ENCODE measurements around the gene DLGAP4.

Gene DLGAP4

DNA sequence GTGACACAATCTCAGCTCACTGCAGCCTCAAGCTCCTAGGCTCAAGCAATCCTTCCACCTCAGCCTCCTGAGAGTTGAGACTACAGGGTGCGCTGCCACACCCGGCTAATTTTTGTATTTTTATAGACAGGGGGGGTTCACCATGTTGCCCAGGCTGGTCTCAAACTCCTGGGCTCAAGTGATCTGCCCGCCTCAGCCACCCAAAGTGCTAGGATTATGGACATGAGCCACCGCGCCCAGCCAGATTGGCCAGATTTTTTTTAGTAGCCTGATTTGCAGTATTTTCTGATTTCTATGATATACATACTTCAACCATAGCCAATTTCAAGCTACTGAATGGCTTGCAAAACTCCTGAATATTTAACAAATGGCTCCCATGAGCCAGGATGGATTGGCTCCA lies 21.4 kb upstream of the DLGAP4 start:
- H3K9me3 Mint-ChIP-seq: peaks cover 13% of the 10 kb centered on the region
- H3K4me1 Mint-ChIP-seq: no peaks in the 10 kb centered on the region
- no peak overlapping the region for H3K4me3 Mint-ChIP-seq
- TF ChIP-seq, protein P1, sequence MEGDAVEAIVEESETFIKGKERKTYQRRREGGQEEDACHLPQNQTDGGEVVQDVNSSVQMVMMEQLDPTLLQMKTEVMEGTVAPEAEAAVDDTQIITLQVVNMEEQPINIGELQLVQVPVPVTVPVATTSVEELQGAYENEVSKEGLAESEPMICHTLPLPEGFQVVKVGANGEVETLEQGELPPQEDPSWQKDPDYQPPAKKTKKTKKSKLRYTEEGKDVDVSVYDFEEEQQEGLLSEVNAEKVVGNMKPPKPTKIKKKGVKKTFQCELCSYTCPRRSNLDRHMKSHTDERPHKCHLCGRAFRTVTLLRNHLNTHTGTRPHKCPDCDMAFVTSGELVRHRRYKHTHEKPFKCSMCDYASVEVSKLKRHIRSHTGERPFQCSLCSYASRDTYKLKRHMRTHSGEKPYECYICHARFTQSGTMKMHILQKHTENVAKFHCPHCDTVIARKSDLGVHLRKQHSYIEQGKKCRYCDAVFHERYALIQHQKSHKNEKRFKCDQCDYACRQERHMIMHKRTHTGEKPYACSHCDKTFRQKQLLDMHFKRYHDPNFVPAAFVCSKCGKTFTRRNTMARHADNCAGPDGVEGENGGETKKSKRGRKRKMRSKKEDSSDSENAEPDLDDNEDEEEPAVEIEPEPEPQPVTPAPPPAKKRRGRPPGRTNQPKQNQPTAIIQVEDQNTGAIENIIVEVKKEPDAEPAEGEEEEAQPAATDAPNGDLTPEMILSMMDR (IDR thresholded peaks at IDR 0.05): no peak
- no peak overlapping the region for H3K27ac Mint-ChIP-seq
- no peak for DNase-seq
- no peaks in the 10 kb centered on the region for H3K36me3 Mint-ChIP-seq (ENCODE audit: low read depth)
- peaks cover 52% of the 10 kb centered on the region for H3K27me3 Mint-ChIP-seq (ENCODE audit: low read depth, poor library complexity)

- Mint-ChIP-seq H3K36me3 (ENCODE audit: low read depth) (no peaks in the 10 kb centered on the region), H3K27me3 (ENCODE audit: low read depth, poor library complexity) (peaks cover 49% of the 10 kb centered on the region), H3K4me1 (no peaks in the 10 kb centered on the region), H3K27ac (no peak overlapping the region), H3K4me3 (no peak overlapping the region), H3K9me3 (peaks cover 13% of the 10 kb centered on the region)
- TF ChIP-seq, protein P1 (IDR thresholded peaks at IDR 0.05): no peak
- DNase-seq: no peak
Observed at GRCh38 chr20:36285746-36286447, 20.2 kb upstream of the DLGAP4 start.

DNA sequence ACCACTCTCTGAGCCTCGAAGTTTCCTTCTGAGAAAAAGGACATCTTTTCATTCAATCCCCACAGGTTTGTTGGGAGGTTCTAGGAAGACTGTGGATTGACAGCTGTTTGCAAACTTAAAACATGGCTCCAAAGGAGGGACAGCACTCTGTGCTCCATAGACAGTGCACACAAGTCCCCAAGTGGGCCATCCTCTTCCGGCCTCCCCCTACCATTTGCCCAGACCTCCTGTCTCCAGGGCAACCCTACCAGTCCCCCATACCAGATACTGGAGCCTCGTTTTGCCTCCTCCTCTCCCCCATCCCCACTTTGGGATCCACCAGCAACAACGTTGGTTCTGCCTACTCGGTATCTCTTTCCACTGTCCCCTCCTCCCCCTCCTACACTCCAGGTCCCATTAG lies 8.5 kb upstream of the DLGAP4 start:
- DNase-seq: no peak
- Mint-ChIP-seq H3K9me3 (no peaks in the 10 kb centered on the region), H3K27me3 (ENCODE audit: low read depth, poor library complexity) (peaks cover 90% of the 10 kb centered on the region), H3K4me1 (no peaks in the 10 kb centered on the region), H3K4me3 (no peak overlapping the region), H3K36me3 (ENCODE audit: low read depth) (no peaks in the 10 kb centered on the region), H3K27ac (no peak overlapping the region)
- TF ChIP-seq, protein P1 (IDR thresholded peaks at IDR 0.05): no peak

DNA sequence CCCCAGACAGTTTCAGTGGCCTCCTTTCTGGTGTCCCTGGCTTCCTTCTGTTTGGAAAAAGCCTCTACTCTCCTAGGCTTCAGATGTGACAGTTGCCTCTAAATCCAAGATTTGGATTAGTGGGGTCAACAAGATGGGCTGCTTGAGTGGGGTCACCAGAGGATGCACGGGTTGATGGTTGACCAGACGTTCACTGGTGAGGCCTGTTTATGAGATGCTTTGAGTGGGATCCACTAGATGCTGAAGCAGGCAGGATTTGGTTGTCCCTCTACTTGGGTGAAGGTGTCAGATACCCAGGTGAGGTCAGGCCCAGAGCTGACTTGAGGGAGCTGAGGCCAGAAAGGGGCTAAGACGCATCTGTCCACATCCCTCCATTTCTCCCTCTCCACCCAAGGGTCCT lies 8.1 kb upstream of the DLGAP4 start:
- no peak for DNase-seq
- no peak overlapping the region for H3K4me3 Mint-ChIP-seq
- H3K27me3 Mint-ChIP-seq (ENCODE audit: low read depth, poor library complexity): peaks cover 93% of the 10 kb centered on the region
- TF ChIP-seq, protein P1 (IDR thresholded peaks at IDR 0.05): no peak
- no peaks in the 10 kb centered on the region for H3K4me1 Mint-ChIP-seq
- no peaks in the 10 kb centered on the region for H3K9me3 Mint-ChIP-seq
- H3K36me3 Mint-ChIP-seq (ENCODE audit: low read depth): no peaks in the 10 kb centered on the region
- no peak overlapping the region for H3K27ac Mint-ChIP-seq

DNA sequence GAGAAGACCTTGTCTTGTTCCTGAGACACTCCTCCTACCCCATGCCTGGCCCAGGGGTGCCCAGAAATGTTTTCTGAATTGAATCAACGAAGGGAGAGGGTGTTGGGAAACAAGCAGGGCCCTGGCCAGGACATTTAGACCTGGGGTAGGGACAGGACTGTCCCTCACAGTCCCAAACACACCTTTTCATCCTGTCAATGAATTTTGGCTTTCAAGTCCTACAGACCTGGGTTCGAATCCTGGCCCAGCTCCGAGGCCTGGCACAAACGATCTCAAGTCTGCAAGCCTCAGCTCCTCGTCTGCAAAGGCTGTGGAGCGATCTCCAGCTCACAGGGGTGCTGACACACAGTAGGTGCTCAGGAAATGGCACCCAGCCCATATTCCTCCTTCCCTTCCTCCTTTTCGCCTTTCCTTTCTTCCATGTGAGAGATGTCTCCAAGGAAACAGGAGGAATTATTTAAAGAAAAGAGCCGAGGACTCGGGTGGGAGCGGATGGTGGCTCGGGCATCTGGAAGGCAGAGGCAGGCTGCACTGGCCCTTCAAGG lies 7.3 kb upstream of the DLGAP4 start:
- Mint-ChIP-seq H3K27ac (no peak overlapping the region), H3K9me3 (no peaks in the 10 kb centered on the region), H3K36me3 (ENCODE audit: low read depth) (no peaks in the 10 kb centered on the region), H3K4me3 (no peak overlapping the region), H3K27me3 (ENCODE audit: low read depth, poor library complexity) (peaks cover 93% of the 10 kb centered on the region), H3K4me1 (no peaks in the 10 kb centered on the region)
- DNase-seq: no peak
- TF ChIP-seq, protein P1 (IDR thresholded peaks at IDR 0.05): no peak

GRCh38 chr20:36299459-36299858 lies 6.7 kb upstream of the DLGAP4 start:
- Mint-ChIP-seq H3K36me3 (ENCODE audit: low read depth) (no peaks in the 10 kb centered on the region), H3K27ac (no peak overlapping the region), H3K9me3 (no peaks in the 10 kb centered on the region), H3K4me1 (no peaks in the 10 kb centered on the region), H3K27me3 (ENCODE audit: low read depth, poor library complexity) (peaks cover 95% of the 10 kb centered on the region), H3K4me3 (no peak overlapping the region)
- TF ChIP-seq, protein P1 (IDR thresholded peaks at IDR 0.05): no peak
- DNase-seq: no peak
